SK-N-SH (cell line): ENCODE results near the gene KLK11. TPM values are rescaled to one million over a fixed set of nuclear protein-coding genes. Genes with fewer than 3 reads are reported as not detected.

Source experiments
- CTCF ChIA-PET: fragments of 300-600, 350-600 bp; formaldehyde crosslinking; extraction: SDS; loops from one replicate; lab custom pipeline; 2021; lab: Yijun Ruan, JAX
- POLR2A ChIA-PET: fragments of 350-600 bp; sonication (Branson Sonifier 250); formaldehyde crosslinking; extraction: SDS; loops from one replicate; lab custom pipeline; 2020; ENCODE audit warnings: antibody characterized with exemption, inconsistent platforms; lab: Yijun Ruan, JAX
- DNase-seq: peaks from one replicate; pipeline ENCODE4 v3.0.0; 2012
- H2AFZ ChIP-seq: fragments of 200-600 bp; sonication (generic); 2 replicates; pipeline ENCODE4 v1.8.1; 2016; ENCODE audit warnings: antibody characterized with exemption, mild to moderate bottlenecking, low read depth
- H3F3A ChIP-seq: fragments of 200-600 bp; sonication (generic); replicated peaks from 2 replicates; pipeline ENCODE3; 2016; ENCODE audit warnings: antibody characterized with exemption, mild to moderate bottlenecking; ENCODE audit not compliant: insufficient read depth
- H3K27ac ChIP-seq, 2 experiments: fragments of 200-500 bp in 1 of 2; fragments of 200-600 bp in 1 of 2; sonication (Bioruptor generic) in 1 of 2; sonication (generic), shearing (Covaris generic) in 1 of 2; 2 replicates each; pipeline versions ENCODE4 v1.5.1 to v1.6.1; 2014 to 2016; ENCODE audit warnings: low read depth in 2 of 2, inconsistent platforms in 1 of 2, low read length in 1 of 2, mild to moderate bottlenecking in 1 of 2, mixed read lengths in 1 of 2
- H3K27me3 ChIP-seq: fragments of 200-600 bp; sonication (generic), shearing (Covaris generic); 2 replicates; pipeline ENCODE4 v1.6.1; 2016; ENCODE audit warnings: mixed run types; ENCODE audit not compliant: insufficient read depth
- H3K36me3 ChIP-seq, 2 experiments: fragments of 200-500 bp in 1 of 2; fragments of 200-600 bp in 1 of 2; sonication (Bioruptor generic) in 1 of 2; sonication (generic) in 1 of 2; replicated peaks in 1 of 2; 2 replicates each; pipeline versions ENCODE3 to v1.5.1; 2014 to 2016; ENCODE audit warnings: low read length in 1 of 2, mild to moderate bottlenecking in 1 of 2; ENCODE audit not compliant: insufficient read depth in 2 of 2, control insufficient read depth in 1 of 2
- H3K4me1 ChIP-seq, 2 experiments: fragments of 200-500 bp in 1 of 2; fragments of 200-600 bp in 1 of 2; sonication (Bioruptor generic) in 1 of 2; sonication (generic), shearing (Covaris generic) in 1 of 2; 2 replicates each; pipeline versions ENCODE4 v1.5.1 to v1.6.1; 2014 to 2016; ENCODE audit warnings: low read depth in 1 of 2, low read length in 1 of 2, mixed run types in 1 of 2; ENCODE audit not compliant: insufficient read depth in 2 of 2, control insufficient read depth in 1 of 2
- H3K4me2 ChIP-seq: fragments of 200-600 bp; sonication (generic), shearing (Covaris generic); 2 replicates; pipeline ENCODE4 v1.6.1; 2017; ENCODE audit warnings: mixed run types
- H3K4me3 ChIP-seq, 2 experiments: fragments of 200-500 bp in 1 of 2; fragments of 200-600 bp in 1 of 2; sonication (Bioruptor generic) in 1 of 2; sonication (generic), shearing (Covaris generic) in 1 of 2; 2 replicates each; pipeline versions ENCODE4 v1.5.1 to v1.8.1; 2014 to 2016; ENCODE audit warnings: low read depth in 2 of 2, inconsistent platforms in 1 of 2, low read length in 1 of 2, mild to moderate bottlenecking in 1 of 2, mixed read lengths in 1 of 2, moderate library complexity in 1 of 2
- H3K79me2 ChIP-seq: fragments of 200-600 bp; sonication (generic); 2 replicates; pipeline ENCODE4 v1.8.1; 2017; ENCODE audit warnings: mild to moderate bottlenecking; ENCODE audit not compliant: insufficient read depth
- H3K9ac ChIP-seq: fragments of 200-600 bp; sonication (generic); 2 replicates; pipeline ENCODE4 v1.6.1; 2017; ENCODE audit warnings: mixed run types
- H3K9me2 ChIP-seq: fragments of 200-600 bp; sonication (generic); 2 replicates; pipeline ENCODE4 v1.6.1; 2017; ENCODE audit warnings: mixed run types
- H3K9me3 ChIP-seq: fragments of 200-600 bp; sonication (generic); 2 replicates; pipeline ENCODE4 v1.6.1; 2017; ENCODE audit warnings: mixed run types, mild to moderate bottlenecking, moderate library complexity
- H4K20me1 ChIP-seq: fragments of 200-600 bp; sonication (generic); 2 replicates; pipeline ENCODE4 v1.6.1; 2017; ENCODE audit warnings: mild to moderate bottlenecking, mixed run types; ENCODE audit not compliant: insufficient read depth
- ELF1 ChIP-seq: IDR thresholded peaks from 2 replicates; pipeline ENCODE4 v1.4.0; 2012
- EP300 ChIP-seq, 2 experiments: IDR thresholded peaks; 2 replicates each; pipeline versions ENCODE4 v1.4.0 to v1.6.1; 2012; ENCODE audit warnings: borderline replicate concordance in 1 of 2, low read depth in 1 of 2, low read length in 1 of 2
- FOXM1 ChIP-seq: IDR thresholded peaks from 2 replicates; pipeline ENCODE4 v1.4.0; 2012; ENCODE audit warnings: low read depth, mild to moderate bottlenecking
- GATA2 ChIP-seq: sonication (generic); formaldehyde crosslinking; IDR thresholded peaks from 2 replicates; pipeline ENCODE4 v1.5.0; 2020; ENCODE audit warnings: mild to moderate bottlenecking, missing genetic modification reagents
- IRF3 ChIP-seq: fragments of 150-350 bp; IDR thresholded peaks from 2 replicates; pipeline ENCODE4 v1.6.1; 2016; ENCODE audit warnings: mild to moderate bottlenecking, low read depth, low read length
- MAX ChIP-seq: IDR thresholded peaks from 2 replicates; pipeline ENCODE4 v1.4.0; 2012; ENCODE audit warnings: low read depth
- MEF2A ChIP-seq: IDR thresholded peaks from 2 replicates; pipeline ENCODE4 v1.4.0; 2012; ENCODE audit warnings: low read depth, borderline replicate concordance
- MXI1 ChIP-seq: IDR thresholded peaks from 2 replicates; pipeline ENCODE4 v1.6.1; 2012; ENCODE audit warnings: mild to moderate bottlenecking, low read depth, low read length, improper control_type of control experiment
- NFIC ChIP-seq: IDR thresholded peaks from 2 replicates; pipeline ENCODE4 v1.4.0; 2012; ENCODE audit warnings: borderline replicate concordance
- NRF1 ChIP-seq: IDR thresholded peaks from 2 replicates; pipeline ENCODE4 v1.6.1; 2012; ENCODE audit warnings: low read depth, mild to moderate bottlenecking, low read length
- POLR2AphosphoS5 ChIP-seq: IDR thresholded peaks from 2 replicates; pipeline ENCODE4 v1.6.1; 2012; ENCODE audit warnings: low read depth, low read length
- REST ChIP-seq: IDR thresholded peaks from 2 replicates; pipeline ENCODE4 v1.6.1; 2012; ENCODE audit warnings: mild to moderate bottlenecking, low read depth, low read length, moderate library complexity
- RFX5 ChIP-seq: IDR thresholded peaks from 2 replicates; pipeline ENCODE4 v1.6.1; 2012; ENCODE audit warnings: mild to moderate bottlenecking, improper control_type of control experiment, low read length
- TAF1 ChIP-seq: IDR thresholded peaks from 2 replicates; pipeline ENCODE4 v1.6.1; 2012; ENCODE audit warnings: low read depth, mild to moderate bottlenecking, low read length, moderate library complexity, borderline replicate concordance
- TCF12 ChIP-seq: IDR thresholded peaks from 2 replicates; pipeline ENCODE4 v1.4.0; 2012
- YY1 ChIP-seq: IDR thresholded peaks from 2 replicates; pipeline ENCODE4 v1.4.0; 2012; ENCODE audit warnings: low read depth, mild to moderate bottlenecking
- ZBTB33 ChIP-seq: IDR thresholded peaks from 2 replicates; pipeline ENCODE4 v1.4.0; 2012; ENCODE audit warnings: low read depth, borderline replicate concordance
- WGBS: methylation state at CpG from one replicate; pipeline ENCODE4 v1.1.6; 2017; ENCODE audit warnings: low lambda C conversion rate; 5-methylcytosine and 5-hydroxymethylcytosine counted together
- polyA plus RNA-seq, 3 experiments: library from polyadenylated mRNA; depleted of rRNA; stranded (reverse); fragments of >200 nt; gene quantifications; 2 replicates each; pipeline ENCODE4 v1.2.3, GENCODE V29; 2012

KLK11 gene
- polyA plus RNA-seq, 1 of the 3 experiments (the other 2 are of a cell fraction): not detected

- Histone ChIP-seq H3K36me3 (no peaks in the 10 kb centered on the region), H3K27me3 (peaks cover 56% of the 10 kb centered on the region), H3K4me2 (no peak overlapping the region), H2AFZ (no peak overlapping the region), H3K4me3 (no peak overlapping the region), H3K9me2 (no peaks in the 10 kb centered on the region), H3K27ac (no peak overlapping the region), H4K20me1 (no peaks in the 10 kb centered on the region), H3K9me3 (no peaks in the 10 kb centered on the region), H3K9ac (no peak overlapping the region), H3F3A (no peaks in the 10 kb centered on the region), H3K4me1 (no peaks in the 10 kb centered on the region), H3K79me2 (no peaks in the 10 kb centered on the region)
- ChIA-PET POLR2A (no interaction called here), CTCF (interaction anchor here (1.4 kb wide), 1 partner anchor 12 kb away, joined by 3 read pairs; no protein-coding TSS in a partner anchor)
- TF ChIP-seq RFX5 (no peak), ELF1 (no peak), YY1 (no peak), ZBTB33 (no peak), TCF12 (no peak), MAX (no peak), POLR2AphosphoS5 (no peak), MXI1 (no peak), EP300 (IDR thresholded peaks at IDR 0.05; ENCODE audit: borderline replicate concordance in 1 of 2, low read depth in 1 of 2, low read length in 1 of 2) (no peak), NFIC (no peak), REST (no peak), IRF3 (no peak), NRF1 (no peak), MEF2A (no peak), FOXM1 (no peak), GATA2 (CRISPR knock-in tag) (no peak), TAF1 (no peak)
- WGBS: 10% methylated on average over 2 of the region's 2 CpGs
- DNase-seq: peak; percentile 39
Measured at GRCh38 chr19:51029718-51030117, 3.3 kb upstream of the KLK11 start.
